ENCODE data around the gene DNM3. TPM values are rescaled to one million over a fixed set of nuclear protein-coding genes. Genes with fewer than 3 reads are reported as not detected.

Gene DNM3
- total and polyA plus RNA-seq, 4 donors: 2.6 to 16.2 (median 5.1) TPM; not detected in 1

GRCh38 chr1:172341697-172342096 is 500.4 kb downstream of the DNM3 start:
- ATAC-seq (ENCODE audit: low FRiP score): no peak
- WGBS, 2 donors: 97 to 98% methylated on average over 4 of the region's 4 CpGs
- intact Hi-C loops (cut with DNase I): no loop called here

GRCh38 chr1:172342584-172343239 is 501.4 kb downstream of the DNM3 start:
- H3K4me3 ChIP-seq (ENCODE audit: low read length in 2 of 2): no peak overlapping the region

More at GRCh38 chr1:172341697-172342096, 500.4 kb downstream of the DNM3 start:
- Histone ChIP-seq H3K4me1 (ENCODE audit: control insufficient read depth in 1 of 2, insufficient read depth in 2 of 2, low read length in 2 of 2) (peaks cover 2 to 5% of the 10 kb centered on the region in 2 donors), H3K9me3 (ENCODE audit: control insufficient read depth, low read length) (no peaks in the 10 kb centered on the region), H3K4me3 (ENCODE audit: low read length in 2 of 2) (no peak overlapping the region), H3K27ac (ENCODE audit: low read depth in 1 of 2, low read length in 2 of 2) (no peak overlapping the region), H3K27me3 (ENCODE audit: control insufficient read depth in 1 of 2, insufficient read depth in 2 of 2, low read length in 1 of 2) (no peaks in the 10 kb centered on the region), H3K36me3 (ENCODE audit: control insufficient read depth in 1 of 2, insufficient read depth in 2 of 2, low read length in 1 of 2) (no peaks in the 10 kb centered on the region)
- no peak for DNase-seq

GRCh38 chr1:172343240-172344160 is 502.2 kb downstream of the DNM3 start:
- DNase-seq: no peak
- H3K4me3 ChIP-seq (ENCODE audit: low read length in 2 of 2): peak overlapping the region in 1 of 2 donors; percentile 59
- H3K4me1 ChIP-seq (ENCODE audit: control insufficient read depth in 1 of 2, insufficient read depth in 2 of 2, low read length in 2 of 2): peaks cover 2 to 5% of the 10 kb centered on the region in 2 donors
- peak; percentile 61 for ATAC-seq (ENCODE audit: low FRiP score)
- H3K36me3 ChIP-seq (ENCODE audit: control insufficient read depth in 1 of 2, insufficient read depth in 2 of 2, low read length in 1 of 2): no peaks in the 10 kb centered on the region
- 6 to 8% methylated on average over 11 of the region's 11 CpGs for WGBS, 2 donors
- no peaks in the 10 kb centered on the region for H3K9me3 ChIP-seq (ENCODE audit: control insufficient read depth, low read length)
- no peaks in the 10 kb centered on the region for H3K27me3 ChIP-seq (ENCODE audit: control insufficient read depth in 1 of 2, insufficient read depth in 2 of 2, low read length in 1 of 2)
- intact Hi-C loops (cut with DNase I): no loop called here
- peak overlapping the region in 1 of 2 donors; percentile 14 for H3K27ac ChIP-seq (ENCODE audit: low read depth in 1 of 2, low read length in 2 of 2)

More at GRCh38 chr1:172342584-172343239, 501.4 kb downstream of the DNM3 start:
- DNase-seq: no peak
- H3K27me3 ChIP-seq (ENCODE audit: control insufficient read depth in 1 of 2, insufficient read depth in 2 of 2, low read length in 1 of 2): no peaks in the 10 kb centered on the region
- peak overlapping the region in 1 of 2 donors; percentile 28 for H3K27ac ChIP-seq (ENCODE audit: low read depth in 1 of 2, low read length in 2 of 2)
- 71 to 73% methylated on average over 4 of the region's 4 CpGs for WGBS, 2 donors
- no peaks in the 10 kb centered on the region for H3K36me3 ChIP-seq (ENCODE audit: control insufficient read depth in 1 of 2, insufficient read depth in 2 of 2, low read length in 1 of 2)
- ATAC-seq (ENCODE audit: low FRiP score): no peak
- H3K9me3 ChIP-seq (ENCODE audit: control insufficient read depth, low read length): no peaks in the 10 kb centered on the region
- peaks cover 2 to 5% of the 10 kb centered on the region in 2 donors for H3K4me1 ChIP-seq (ENCODE audit: control insufficient read depth in 1 of 2, insufficient read depth in 2 of 2, low read length in 2 of 2)
- intact Hi-C loops (cut with DNase I): no loop called here

- intact Hi-C loops (cut with DNase I): no loop called here
- no peak for DNase-seq
- no peak overlapping the region for H3K4me3 ChIP-seq (ENCODE audit: low read length in 2 of 2)
- ATAC-seq (ENCODE audit: low FRiP score): no peak
- H3K9me3 ChIP-seq (ENCODE audit: control insufficient read depth, low read length): no peaks in the 10 kb centered on the region
- no peak overlapping the region for H3K27ac ChIP-seq (ENCODE audit: low read depth in 1 of 2, low read length in 2 of 2)
- no peaks in the 10 kb centered on the region for H3K27me3 ChIP-seq (ENCODE audit: control insufficient read depth in 1 of 2, insufficient read depth in 2 of 2, low read length in 1 of 2)
- 83 to 84% methylated on average over 7 of the region's 7 CpGs for WGBS, 2 donors
- H3K4me1 ChIP-seq (ENCODE audit: control insufficient read depth in 1 of 2, insufficient read depth in 2 of 2, low read length in 2 of 2): peaks cover 2 to 5% of the 10 kb centered on the region in 2 donors
- no peaks in the 10 kb centered on the region for H3K36me3 ChIP-seq (ENCODE audit: control insufficient read depth in 1 of 2, insufficient read depth in 2 of 2, low read length in 1 of 2)
These were observed 503.1 kb downstream of the DNM3 start for GRCh38 chr1:172344444-172344843.

GRCh38 chr1:172345077-172345476 is 503.8 kb downstream of the DNM3 start:
- Histone ChIP-seq H3K27me3 (ENCODE audit: control insufficient read depth in 1 of 2, insufficient read depth in 2 of 2, low read length in 1 of 2) (no peaks in the 10 kb centered on the region), H3K27ac (ENCODE audit: low read depth in 1 of 2, low read length in 2 of 2) (no peak overlapping the region), H3K9me3 (ENCODE audit: control insufficient read depth, low read length) (no peaks in the 10 kb centered on the region), H3K4me1 (ENCODE audit: control insufficient read depth in 1 of 2, insufficient read depth in 2 of 2, low read length in 2 of 2) (peaks cover 2 to 5% of the 10 kb centered on the region in 2 donors), H3K4me3 (ENCODE audit: low read length in 2 of 2) (no peak overlapping the region), H3K36me3 (ENCODE audit: control insufficient read depth in 1 of 2, insufficient read depth in 2 of 2, low read length in 1 of 2) (no peaks in the 10 kb centered on the region)
- DNase-seq (no peak), ATAC-seq (ENCODE audit: low FRiP score) (no peak)
- 62 to 68% methylated on average over 1 of the region's 1 CpG for WGBS, 2 donors
- intact Hi-C loops (cut with DNase I): no loop called here

GRCh38 chr1:172347416-172347815 is 506.1 kb downstream of the DNM3 start:
- intact Hi-C loops (cut with DNase I): no loop called here
- no peaks in the 10 kb centered on the region for H3K36me3 ChIP-seq (ENCODE audit: control insufficient read depth in 1 of 2, insufficient read depth in 2 of 2, low read length in 1 of 2)
- no peak overlapping the region for H3K4me3 ChIP-seq (ENCODE audit: low read length in 2 of 2)
- ATAC-seq (ENCODE audit: low FRiP score) (no peak), DNase-seq (no peak)
- no peak overlapping the region for H3K27ac ChIP-seq (ENCODE audit: low read depth in 1 of 2, low read length in 2 of 2)
- peaks cover 2 to 5% of the 10 kb centered on the region in 2 donors for H3K4me1 ChIP-seq (ENCODE audit: control insufficient read depth in 1 of 2, insufficient read depth in 2 of 2, low read length in 2 of 2)
- H3K9me3 ChIP-seq (ENCODE audit: control insufficient read depth, low read length): no peaks in the 10 kb centered on the region
- 96 to 97% methylated on average over 3 of the region's 3 CpGs for WGBS, 2 donors
- H3K27me3 ChIP-seq (ENCODE audit: control insufficient read depth in 1 of 2, insufficient read depth in 2 of 2, low read length in 1 of 2): no peaks in the 10 kb centered on the region

GRCh38 chr1:172350856-172351255 is 509.6 kb downstream of the DNM3 start:
- H3K4me1 ChIP-seq (ENCODE audit: control insufficient read depth in 1 of 2, insufficient read depth in 2 of 2, low read length in 2 of 2): no peaks in the 10 kb centered on the region
- DNase-seq: no peak
- intact Hi-C loops (cut with DNase I): no loop called here
- no peaks in the 10 kb centered on the region for H3K9me3 ChIP-seq (ENCODE audit: control insufficient read depth, low read length)
- no peak overlapping the region for H3K27ac ChIP-seq (ENCODE audit: low read depth in 1 of 2, low read length in 2 of 2)
- ATAC-seq (ENCODE audit: low FRiP score): no peak
- H3K27me3 ChIP-seq (ENCODE audit: control insufficient read depth in 1 of 2, insufficient read depth in 2 of 2, low read length in 1 of 2): no peaks in the 10 kb centered on the region
- no peak overlapping the region for H3K4me3 ChIP-seq (ENCODE audit: low read length in 2 of 2)
- no peaks in the 10 kb centered on the region for H3K36me3 ChIP-seq (ENCODE audit: control insufficient read depth in 1 of 2, insufficient read depth in 2 of 2, low read length in 1 of 2)

GRCh38 chr1:172351346-172351745 is 510.0 kb downstream of the DNM3 start:
- no peak overlapping the region for H3K27ac ChIP-seq (ENCODE audit: low read depth in 1 of 2, low read length in 2 of 2)
- no peak overlapping the region for H3K4me3 ChIP-seq (ENCODE audit: low read length in 2 of 2)
- no peaks in the 10 kb centered on the region for H3K36me3 ChIP-seq (ENCODE audit: control insufficient read depth in 1 of 2, insufficient read depth in 2 of 2, low read length in 1 of 2)
- H3K27me3 ChIP-seq (ENCODE audit: control insufficient read depth in 1 of 2, insufficient read depth in 2 of 2, low read length in 1 of 2): no peaks in the 10 kb centered on the region
- H3K9me3 ChIP-seq (ENCODE audit: control insufficient read depth, low read length): no peaks in the 10 kb centered on the region
- ATAC-seq (ENCODE audit: low FRiP score) (no peak), DNase-seq (no peak)
- intact Hi-C loops (cut with DNase I): no loop called here
- H3K4me1 ChIP-seq (ENCODE audit: control insufficient read depth in 1 of 2, insufficient read depth in 2 of 2, low read length in 2 of 2): no peaks in the 10 kb centered on the region
